T-helper 1 cell treated with Interleukin-12 subunit alpha and Interleukin-12 subunit beta and Interleukin-4 antibody, amounts not matched to agents 30 μg/mL and 1 μg/mL, for 36 hours (primary cell): Measurements from ENCODE around the gene SHROOM3.

Experiments used
- H3K27ac Mint-ChIP-seq: one replicate; pipeline ENCODE4 v1.8.0; 2021; ENCODE audit warnings: mild to moderate bottlenecking, mixed read lengths
- H3K27me3 Mint-ChIP-seq: one replicate; pipeline ENCODE4 v1.8.0; 2021; ENCODE audit warnings: low read depth, mixed read lengths
- H3K36me3 Mint-ChIP-seq: one replicate; pipeline ENCODE4 v1.8.0; 2021; ENCODE audit warnings: low read depth, mixed read lengths
- H3K4me1 Mint-ChIP-seq: one replicate; pipeline ENCODE4 v1.8.0; 2021; ENCODE audit warnings: low read depth, mixed read lengths
- H3K4me3 Mint-ChIP-seq: one replicate; pipeline ENCODE4 v1.8.0; 2021; ENCODE audit warnings: mild to moderate bottlenecking, moderate library complexity, mixed read lengths
- H3K9me3 Mint-ChIP-seq: one replicate; pipeline ENCODE4 v1.8.0; 2021; ENCODE audit warnings: mixed read lengths

The SHROOM3 gene

DNA sequence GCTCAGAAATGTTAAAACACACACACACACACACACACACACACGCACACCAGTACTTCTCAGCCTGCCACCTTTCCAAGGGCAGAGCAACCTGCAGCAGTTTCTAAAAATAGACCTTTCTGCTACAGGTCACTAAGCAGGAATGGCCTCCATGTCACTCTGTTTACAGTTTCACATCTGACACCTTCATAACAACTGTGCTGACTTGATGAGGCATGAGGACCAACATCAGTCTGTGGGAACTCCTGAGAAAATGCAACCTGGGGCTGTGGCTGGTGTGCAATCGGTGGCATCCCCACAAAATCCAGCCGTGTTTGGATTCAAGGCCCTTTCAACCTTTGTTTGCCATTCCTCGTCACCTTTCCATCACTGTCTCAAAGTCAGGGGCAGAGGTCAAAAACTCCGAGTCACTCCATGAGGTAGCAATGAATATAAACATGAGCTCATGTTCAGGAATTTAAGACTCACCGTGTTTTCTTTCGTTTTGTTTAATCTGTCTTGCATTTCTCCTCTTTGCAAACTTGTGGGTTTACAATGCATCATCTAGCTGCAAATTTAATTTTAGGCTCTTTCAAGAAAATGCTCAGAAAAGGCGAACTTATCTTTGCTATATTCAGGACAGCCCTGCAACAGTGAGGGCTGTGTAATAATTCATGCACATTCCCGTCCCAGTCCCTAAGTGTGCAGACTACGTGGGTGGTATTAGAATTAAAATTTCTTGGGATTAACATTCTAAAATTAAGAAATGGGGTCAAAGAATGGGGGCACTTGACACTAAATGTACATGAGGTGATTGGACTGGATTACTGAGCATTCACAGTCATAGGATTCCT, 135.3 kb downstream of the SHROOM3 start:
- no peaks in the 10 kb centered on the region for H3K9me3 Mint-ChIP-seq
- no peaks in the 10 kb centered on the region for H3K36me3 Mint-ChIP-seq
- H3K27ac Mint-ChIP-seq, result no peak overlapping the region
- H3K27me3 Mint-ChIP-seq, result peaks cover 28% of the 10 kb centered on the region
- no peak overlapping the region for H3K4me3 Mint-ChIP-seq
- no peaks in the 10 kb centered on the region for H3K4me1 Mint-ChIP-seq

DNA sequence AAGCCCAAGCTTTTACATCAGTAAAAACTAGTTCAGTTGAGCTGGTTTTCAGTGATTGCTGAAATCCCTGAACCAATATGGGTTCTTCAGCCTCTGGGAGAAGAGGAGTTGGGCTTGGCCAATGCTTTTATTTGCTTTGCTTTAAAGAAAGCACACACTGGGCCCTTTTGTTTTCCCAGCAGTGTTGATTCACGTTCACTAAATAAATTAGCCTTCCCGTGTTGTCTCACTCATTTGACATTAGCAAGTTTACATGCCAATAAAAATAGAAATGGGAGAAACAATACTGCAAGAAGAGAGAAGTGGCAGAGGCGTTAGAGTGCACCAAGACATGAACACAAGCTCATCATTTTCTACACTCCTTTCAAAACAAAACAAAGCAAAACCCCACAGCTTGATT, 136.2 kb downstream of the SHROOM3 start:
- peaks cover 34% of the 10 kb centered on the region for H3K27me3 Mint-ChIP-seq
- no peaks in the 10 kb centered on the region for H3K4me1 Mint-ChIP-seq
- H3K9me3 Mint-ChIP-seq, result no peaks in the 10 kb centered on the region
- no peaks in the 10 kb centered on the region for H3K36me3 Mint-ChIP-seq
- H3K4me3 Mint-ChIP-seq, result no peak overlapping the region
- H3K27ac Mint-ChIP-seq, result no peak overlapping the region

DNA sequence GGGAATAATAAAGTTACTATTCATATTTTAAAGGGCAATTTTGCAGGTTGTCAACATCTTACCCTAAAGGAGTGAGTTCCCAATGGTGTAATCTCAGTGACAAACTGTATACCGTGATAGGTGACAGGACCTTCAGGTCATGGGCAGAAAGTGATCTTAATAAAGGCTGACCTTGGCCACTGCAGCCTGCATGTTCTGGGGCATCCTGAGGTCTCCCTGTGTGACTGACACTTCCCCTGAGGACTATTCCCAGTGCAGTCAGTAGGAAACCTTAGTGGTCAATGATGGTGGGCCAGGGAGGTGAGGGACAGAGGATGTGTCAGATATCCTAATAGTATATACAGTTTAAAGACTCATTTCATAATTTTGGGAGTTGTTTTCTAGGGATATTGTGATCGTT, 137.2 kb downstream of the SHROOM3 start:
- Mint-ChIP-seq H3K27me3 (peaks cover 36% of the 10 kb centered on the region), H3K4me3 (no peak overlapping the region), H3K9me3 (no peaks in the 10 kb centered on the region), H3K4me1 (no peaks in the 10 kb centered on the region), H3K36me3 (no peaks in the 10 kb centered on the region), H3K27ac (no peak overlapping the region)

DNA sequence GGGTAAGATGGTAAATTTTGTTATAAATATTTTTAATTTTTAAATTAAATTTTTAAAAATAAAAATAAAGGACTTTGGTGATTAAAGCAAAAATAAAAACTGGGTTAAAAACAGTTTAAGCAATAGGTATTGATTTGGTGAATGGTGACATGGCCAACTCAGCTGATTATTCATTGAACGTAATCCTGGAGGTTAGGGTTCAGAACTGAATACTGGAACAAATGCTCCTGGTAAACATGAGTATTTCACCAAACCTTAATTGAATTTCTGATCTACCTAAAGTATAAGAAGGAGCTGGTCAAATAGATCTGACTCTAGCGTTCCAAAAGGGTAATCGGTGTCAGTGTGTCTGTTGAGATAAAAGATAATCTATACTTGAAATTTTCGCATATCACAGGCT, 141.8 kb downstream of the SHROOM3 start:
- Mint-ChIP-seq H3K27ac (no peak overlapping the region), H3K4me1 (no peaks in the 10 kb centered on the region), H3K4me3 (no peak overlapping the region), H3K27me3 (peaks cover 31% of the 10 kb centered on the region), H3K9me3 (no peaks in the 10 kb centered on the region), H3K36me3 (no peaks in the 10 kb centered on the region)

DNA sequence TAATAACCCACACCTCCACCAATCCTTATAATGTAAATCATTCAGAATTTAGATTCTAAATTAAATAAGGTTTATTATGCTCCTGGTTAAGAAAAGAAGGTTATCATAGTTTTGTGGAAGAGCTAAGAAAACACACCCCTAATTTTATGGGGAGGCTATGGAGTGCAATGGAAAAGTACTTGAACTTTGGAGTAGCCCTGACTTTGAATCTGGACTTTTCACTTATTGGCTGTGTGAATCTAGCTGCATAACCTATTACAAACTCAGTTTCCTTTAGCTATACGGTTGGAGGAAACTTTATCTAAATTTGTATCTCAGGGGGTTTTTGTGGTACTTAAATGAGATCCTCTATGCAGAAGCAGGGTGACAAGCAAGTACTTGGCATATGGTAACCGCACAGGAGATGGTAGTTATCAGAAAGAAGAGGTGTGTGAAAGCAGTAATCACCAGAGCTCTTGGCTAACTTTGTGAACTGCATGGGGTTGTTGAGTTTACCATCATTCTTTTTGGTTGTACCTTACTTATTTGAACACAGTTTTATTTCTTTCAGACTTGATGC, 143.1 kb downstream of the SHROOM3 start:
- Mint-ChIP-seq H3K27ac (no peak overlapping the region), H3K27me3 (peaks cover 41% of the 10 kb centered on the region), H3K9me3 (no peaks in the 10 kb centered on the region), H3K4me1 (no peaks in the 10 kb centered on the region), H3K4me3 (no peak overlapping the region), H3K36me3 (no peaks in the 10 kb centered on the region)

DNA sequence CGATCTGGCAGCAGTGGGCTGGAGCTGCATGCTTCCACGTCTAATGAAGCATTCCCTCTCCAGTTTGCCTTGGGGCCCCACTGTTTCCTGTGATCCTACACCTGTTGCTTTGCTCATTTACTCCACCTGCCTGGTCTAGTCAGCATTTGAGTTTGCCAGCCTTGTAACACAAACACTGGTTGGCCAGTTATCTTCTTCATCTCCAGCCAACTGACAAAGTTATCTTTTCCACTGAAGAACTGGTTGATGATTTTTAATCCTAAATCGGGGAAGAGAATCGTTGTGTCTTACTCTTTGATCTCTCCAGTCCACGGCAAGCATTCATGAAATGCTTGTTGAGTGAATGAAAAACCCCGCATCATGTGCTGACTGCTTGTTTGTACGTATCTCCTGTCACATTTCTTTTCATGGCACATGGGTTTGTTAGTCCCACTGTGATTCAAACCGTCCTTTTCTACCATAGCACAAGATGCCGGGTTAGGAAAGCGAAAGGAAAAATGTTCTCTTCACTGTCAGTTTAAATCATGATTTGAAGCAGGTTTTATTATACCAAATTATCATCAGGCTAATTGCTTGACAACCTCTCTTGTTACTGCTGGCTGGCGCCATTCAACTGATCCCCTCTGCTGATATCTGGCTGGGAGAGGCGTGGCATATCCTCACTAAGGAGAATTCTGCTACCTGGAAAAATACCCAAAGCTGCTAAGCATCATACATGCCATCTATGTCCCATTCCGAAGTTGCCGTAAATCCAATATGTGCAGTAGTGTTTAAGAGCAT, 144.8 kb downstream of the SHROOM3 start:
- H3K36me3 Mint-ChIP-seq, result no peaks in the 10 kb centered on the region

DNA sequence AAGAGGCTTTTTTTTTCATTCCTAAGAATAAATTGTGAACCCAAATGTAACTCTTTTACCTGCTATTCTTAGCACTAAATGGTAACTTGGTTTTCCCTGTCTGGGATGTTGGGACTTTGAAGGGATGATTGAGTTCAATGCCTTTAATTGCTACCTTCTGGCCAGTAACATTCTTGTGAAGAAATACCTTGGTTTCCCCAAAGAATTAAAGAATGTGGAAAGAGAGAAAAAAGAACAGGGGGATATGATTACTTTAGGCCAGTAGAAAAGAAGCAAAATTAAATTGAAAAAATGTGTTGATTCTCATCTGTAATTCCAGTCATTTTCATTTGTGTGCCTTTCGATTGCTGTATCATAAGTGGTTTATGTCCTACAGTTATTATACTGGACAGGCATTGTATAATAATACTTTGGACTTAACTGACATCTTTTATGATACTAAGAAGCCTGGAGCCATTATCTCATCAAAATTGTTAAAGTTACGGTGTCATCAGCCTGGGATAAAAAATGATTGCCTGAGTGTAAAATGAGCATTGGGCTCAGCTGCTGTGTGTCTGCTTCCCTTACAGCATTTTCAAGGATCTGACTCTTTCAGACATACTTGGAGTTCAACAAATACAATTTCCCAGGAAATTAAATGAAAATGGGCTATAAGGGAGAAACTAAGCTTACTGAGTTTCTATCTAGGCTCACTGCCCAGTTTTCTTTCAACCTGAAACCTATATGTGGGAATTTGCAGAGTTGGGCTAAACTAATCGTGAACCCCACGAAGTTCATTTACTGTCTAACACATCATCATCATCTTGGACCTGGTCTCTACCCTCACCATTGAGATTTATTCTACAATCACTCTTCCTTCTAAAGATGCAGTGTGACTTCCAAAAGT, 146.3 kb downstream of the SHROOM3 start:
- H3K4me1 Mint-ChIP-seq, result peaks cover 5% of the 10 kb centered on the region
- H3K27me3 Mint-ChIP-seq, result peaks cover 57% of the 10 kb centered on the region
- H3K27ac Mint-ChIP-seq, result no peak overlapping the region
- no peaks in the 10 kb centered on the region for H3K36me3 Mint-ChIP-seq
- H3K4me3 Mint-ChIP-seq, result no peak overlapping the region
- no peaks in the 10 kb centered on the region for H3K9me3 Mint-ChIP-seq

More for the DNA sequence above, 144.8 kb downstream of the SHROOM3 start:
- Mint-ChIP-seq H3K27me3 (peaks cover 52% of the 10 kb centered on the region), H3K4me3 (no peak overlapping the region), H3K4me1 (no peaks in the 10 kb centered on the region), H3K9me3 (no peaks in the 10 kb centered on the region), H3K27ac (no peak overlapping the region)

DNA sequence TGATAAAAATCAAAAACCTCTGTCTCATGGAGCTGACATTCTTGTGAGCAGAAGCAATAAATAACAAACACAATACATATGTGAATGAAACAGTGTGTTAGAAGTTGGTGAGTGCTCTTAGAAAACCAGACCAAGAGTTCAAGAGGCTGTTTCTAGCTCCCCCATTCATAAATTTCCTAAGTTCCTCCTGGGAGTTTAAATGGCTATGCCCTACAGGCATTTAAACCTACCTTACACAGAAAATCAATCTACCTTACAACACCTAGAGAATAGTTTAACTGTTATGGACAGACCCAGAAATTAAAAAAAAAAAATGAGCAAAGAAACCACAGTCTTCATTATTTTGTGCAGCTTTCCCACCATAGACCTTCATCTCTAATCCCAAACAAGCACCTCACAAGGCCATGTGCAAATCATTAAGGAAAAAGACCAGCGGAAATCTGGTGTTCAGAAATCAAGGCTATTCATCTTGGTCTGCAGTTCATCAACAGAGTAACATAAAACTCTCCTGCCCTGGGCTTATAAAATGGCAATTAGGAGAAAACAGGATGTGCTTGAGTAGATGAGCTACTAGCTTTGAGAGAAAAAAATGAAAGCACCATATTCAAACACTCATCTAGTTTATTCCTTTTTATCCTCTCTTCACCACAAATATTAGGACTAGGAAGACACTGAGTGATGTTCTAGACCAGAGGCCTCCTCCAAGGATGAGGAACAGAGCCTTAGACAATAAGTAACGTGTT, 147.2 kb downstream of the SHROOM3 start:
- Mint-ChIP-seq H3K4me1 (peaks cover 5% of the 10 kb centered on the region), H3K27ac (no peak overlapping the region), H3K27me3 (peaks cover 65% of the 10 kb centered on the region), H3K36me3 (peaks cover 2% of the 10 kb centered on the region), H3K9me3 (no peaks in the 10 kb centered on the region), H3K4me3 (no peak overlapping the region)

DNA sequence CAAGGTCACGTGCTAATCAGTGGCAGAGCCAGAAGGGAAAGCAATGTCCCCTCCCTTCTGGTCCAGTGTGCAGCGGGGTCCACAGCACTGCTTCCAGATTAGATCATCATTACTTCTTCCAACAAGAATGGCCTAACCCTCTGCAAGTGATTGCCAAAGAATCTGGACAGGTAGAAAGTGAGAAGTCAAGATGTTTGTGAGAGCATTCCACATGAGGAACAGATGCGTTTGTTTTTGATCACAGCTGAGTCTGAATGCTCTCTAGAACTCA, 147.7 kb downstream of the SHROOM3 start:
- Mint-ChIP-seq H3K4me3 (no peak overlapping the region), H3K36me3 (peaks cover 2% of the 10 kb centered on the region), H3K27ac (no peak overlapping the region), H3K27me3 (peaks cover 65% of the 10 kb centered on the region), H3K4me1 (peaks cover 5% of the 10 kb centered on the region), H3K9me3 (no peaks in the 10 kb centered on the region)

DNA sequence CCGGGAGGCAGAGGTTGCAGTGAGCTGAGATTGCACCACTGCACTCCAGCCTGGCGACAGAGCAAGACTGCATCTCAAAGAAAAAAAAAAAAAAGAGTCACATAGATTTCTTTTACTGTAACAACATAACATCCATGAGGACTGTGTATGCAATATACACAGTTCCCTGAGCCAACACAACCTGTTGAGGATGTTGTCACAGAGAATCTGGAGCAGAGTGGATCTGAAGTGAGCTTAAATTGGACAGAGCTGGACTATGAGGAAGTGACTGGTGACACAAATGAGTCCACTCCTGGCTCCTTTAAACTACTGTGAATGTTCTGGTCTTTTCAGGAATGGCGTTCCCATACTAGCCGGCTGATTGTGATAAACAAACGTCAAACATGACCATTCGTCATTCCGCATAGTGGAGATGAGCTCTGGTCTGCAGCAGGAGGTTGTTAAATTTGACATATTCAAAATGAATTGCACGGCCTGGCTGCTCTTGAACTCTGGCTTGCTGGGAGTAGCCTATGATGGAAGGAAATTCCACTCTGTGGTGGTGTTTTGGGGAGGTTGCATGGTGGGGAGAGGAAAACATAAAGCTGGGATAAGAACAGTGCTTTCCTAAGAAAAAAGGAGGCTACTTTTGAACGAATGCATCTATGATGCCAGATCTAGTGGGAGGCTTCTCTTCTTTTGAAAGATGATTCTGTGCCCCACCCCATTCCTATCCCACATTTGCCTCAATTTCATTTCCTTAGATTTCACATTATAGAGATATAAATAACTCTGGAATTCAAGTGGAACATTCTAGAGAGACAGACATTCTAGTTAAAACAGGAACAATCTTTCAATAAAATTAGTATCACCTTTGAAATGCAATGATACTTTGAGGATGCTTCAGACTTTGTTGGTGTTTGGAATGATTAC, 149.5 kb downstream of the SHROOM3 start:
- peaks cover 71% of the 10 kb centered on the region for H3K27me3 Mint-ChIP-seq
- H3K36me3 Mint-ChIP-seq, result peaks cover 2% of the 10 kb centered on the region
- H3K4me1 Mint-ChIP-seq, result peaks cover 5% of the 10 kb centered on the region
- no peak overlapping the region for H3K4me3 Mint-ChIP-seq
- H3K9me3 Mint-ChIP-seq, result no peaks in the 10 kb centered on the region
- H3K27ac Mint-ChIP-seq, result no peak overlapping the region

DNA sequence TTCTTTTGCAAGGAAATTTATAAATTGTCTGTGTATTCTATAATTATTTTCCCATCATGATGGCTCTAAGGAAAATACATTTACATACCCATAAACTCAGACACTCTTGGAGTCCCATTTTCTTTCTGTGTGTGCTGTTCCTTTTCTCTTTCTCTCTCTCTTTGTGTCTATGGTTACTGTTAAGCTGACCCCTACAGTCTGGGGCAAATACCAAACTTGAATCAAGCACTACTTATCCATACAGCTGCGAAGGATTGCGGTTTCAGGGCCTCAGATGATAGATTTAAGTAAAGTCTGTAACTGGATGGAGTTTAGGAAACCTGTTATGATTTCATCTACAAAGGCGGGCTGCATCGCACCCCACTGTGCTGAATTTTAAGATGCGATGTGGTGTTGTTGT, 150.2 kb downstream of the SHROOM3 start:
- no peaks in the 10 kb centered on the region for H3K9me3 Mint-ChIP-seq
- H3K4me1 Mint-ChIP-seq, result peaks cover 5% of the 10 kb centered on the region
- peaks cover 2% of the 10 kb centered on the region for H3K36me3 Mint-ChIP-seq
- no peak overlapping the region for H3K4me3 Mint-ChIP-seq
- peaks cover 71% of the 10 kb centered on the region for H3K27me3 Mint-ChIP-seq
- no peak overlapping the region for H3K27ac Mint-ChIP-seq

DNA sequence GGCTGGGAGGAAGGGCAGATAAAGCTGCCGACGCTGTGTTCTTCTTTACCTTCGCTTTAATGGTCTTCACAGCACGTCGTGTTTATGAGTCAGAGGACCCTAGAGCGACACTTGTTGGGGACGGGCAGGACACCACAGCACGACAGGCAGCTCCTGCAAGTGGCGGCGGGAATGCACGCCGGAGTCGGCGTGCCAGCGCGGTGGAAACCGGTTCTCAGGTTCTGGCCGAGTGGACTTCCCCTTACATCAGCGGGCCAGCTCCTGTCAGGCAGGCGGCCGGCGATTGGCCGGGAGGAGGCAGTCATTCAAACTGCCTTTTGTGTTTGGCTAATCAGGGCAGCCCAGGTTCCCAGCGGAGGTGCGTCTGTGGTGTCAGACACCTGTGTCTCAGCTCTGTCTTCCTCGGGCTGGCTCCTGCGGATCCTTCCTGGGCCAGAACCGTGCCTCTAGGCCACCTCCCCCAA, 150.9 kb downstream of the SHROOM3 start:
- Mint-ChIP-seq H3K27ac (no peak overlapping the region), H3K4me1 (peaks cover 5% of the 10 kb centered on the region), H3K36me3 (peaks cover 2% of the 10 kb centered on the region), H3K4me3 (no peak overlapping the region), H3K9me3 (no peaks in the 10 kb centered on the region), H3K27me3 (peaks cover 75% of the 10 kb centered on the region)

DNA sequence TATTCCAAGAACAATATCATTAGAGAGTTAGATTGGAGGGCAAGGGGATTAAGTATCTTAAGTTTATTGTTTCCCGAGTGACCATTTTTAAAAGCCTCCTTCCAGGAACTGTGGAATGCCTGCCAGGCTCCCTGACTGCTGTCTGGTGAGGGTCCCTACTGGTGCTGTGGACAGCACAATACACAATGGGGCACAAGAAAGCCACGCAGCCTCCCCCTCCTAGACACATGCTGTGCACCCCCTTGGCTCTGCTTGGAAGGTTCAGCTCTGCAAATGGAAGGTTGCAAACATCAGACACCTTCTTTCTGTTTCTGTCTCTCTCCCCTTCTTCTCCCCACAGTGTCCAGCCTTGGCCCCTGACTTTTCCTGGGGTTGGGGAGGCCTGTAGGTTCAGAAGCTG, 153.2 kb downstream of the SHROOM3 start:
- no peak overlapping the region for H3K27ac Mint-ChIP-seq
- peaks cover 5% of the 10 kb centered on the region for H3K4me1 Mint-ChIP-seq
- no peak overlapping the region for H3K4me3 Mint-ChIP-seq
- H3K36me3 Mint-ChIP-seq, result peaks cover 2% of the 10 kb centered on the region
- no peaks in the 10 kb centered on the region for H3K9me3 Mint-ChIP-seq
- H3K27me3 Mint-ChIP-seq, result peaks cover 70% of the 10 kb centered on the region
